ENCODE data around the gene WDR54.

DNA sequence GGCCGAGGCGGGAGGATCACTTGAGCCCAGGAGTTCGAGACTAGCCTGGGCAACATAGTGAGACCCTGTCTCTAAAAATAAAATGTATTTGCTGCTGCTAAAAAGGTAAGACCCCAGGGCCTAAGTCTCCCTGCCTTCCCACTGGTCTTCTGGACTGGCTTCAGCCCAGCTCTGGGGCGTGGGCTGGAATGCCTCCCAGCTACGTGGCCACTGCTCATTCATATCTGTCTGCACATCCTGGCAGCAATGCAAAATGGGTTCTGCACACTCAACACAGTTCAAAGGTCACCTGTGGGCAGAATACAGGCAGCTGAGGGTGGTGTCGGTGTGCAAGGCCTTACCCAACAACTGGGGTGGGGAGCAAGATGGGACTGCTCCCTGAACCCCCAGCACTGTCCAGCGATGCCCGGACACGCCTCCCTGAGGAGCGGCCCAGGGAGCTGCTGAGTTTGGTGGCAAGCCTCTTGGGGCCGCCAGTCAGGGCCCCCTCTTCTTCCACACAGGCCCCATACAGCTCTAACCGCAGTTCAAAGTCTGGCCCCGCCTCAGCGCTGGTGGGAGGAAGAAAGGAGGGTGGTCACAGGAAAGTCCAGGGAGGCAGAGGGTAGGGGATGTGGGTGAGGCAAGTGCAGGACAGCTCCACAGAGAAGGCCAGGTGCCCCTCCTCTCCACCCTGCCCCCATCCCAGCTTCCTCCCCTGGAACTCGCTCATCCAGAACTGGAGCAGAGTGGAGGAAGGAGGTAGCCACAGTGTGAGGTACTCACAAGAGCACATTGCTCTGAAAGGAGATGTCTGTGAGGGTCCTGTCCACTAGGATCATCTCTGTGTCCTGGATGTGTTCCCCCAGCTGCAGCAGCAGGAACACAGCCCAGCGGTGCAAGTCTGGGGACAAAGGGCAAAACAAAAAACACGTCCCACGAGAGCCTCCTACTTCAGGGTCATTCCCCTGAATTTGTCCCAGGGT, 8.2 kb downstream of the WDR54 start:
- TF ChIP-seq ZNF274 (IDR thresholded peaks at IDR 0.05; ENCODE audit: low read depth, low read length) = no peak
- TF ChIP-seq YY1 (IDR thresholded peaks at IDR 0.05; ENCODE audit: insufficient read depth, insufficient read length) = no peak

All from NT2/D1 (cell line).